NCI-H460 (cell line): ENCODE results near the gene FZD4. TPM values are rescaled to one million over a fixed set of nuclear protein-coding genes. Genes with fewer than 3 reads are reported as not detected.
"Not testable (repeated sequence)": the region's sequence is repeated elsewhere in the genome, so short reads cannot be mapped to it uniquely, and the experiment has no call there.

Source experiments
- DNase-seq: peaks from one replicate; pipeline ENCODE4 v3.0.0-alpha.2; 2016; ENCODE audit warnings: low read depth; ENCODE audit errors: extremely low read depth
- polyA plus RNA-seq: library from polyadenylated mRNA; depleted of rRNA; stranded (reverse); fragments of >200 nt; gene quantifications from 2 replicates; pipeline ENCODE4 v1.2.3, GENCODE V29; 2014; cell fraction: nucleus; rRNA removed
- total RNA-seq: library from RNA; depleted of rRNA; stranded (reverse); fragments of >200 nt; shearing (Covaris generic); gene quantifications from 2 replicates; pipeline ENCODE4 v1.2.3, GENCODE V29; 2014; rRNA removed

Gene FZD4
- total RNA-seq: 22.9 and 27.3 TPM in 2 replicates
- 10.9 and 12.9 TPM in 2 replicates for polyA plus RNA-seq

GRCh38 chr11:86955361-86956120, at the start of gene FZD4:
FZD4 (minus strand) TSS chr11:86955395; CDS start chr11:86955085, 310 bp downstream.
- peak; percentile 86 for DNase-seq

GRCh38 chr11:87004281-87004680, 49.1 kb upstream of the FZD4 start:
- not testable (repeated sequence) for DNase-seq

GRCh38 chr11:87002918-87003317, 47.7 kb upstream of the FZD4 start:
- no peak for DNase-seq

GRCh38 chr11:86999859-87000753, 44.9 kb upstream of the FZD4 start:
- DNase-seq: no peak

- DNase-seq: no peak
Measured at GRCh38 chr11:86999388-86999787, 44.2 kb upstream of the FZD4 start.

GRCh38 chr11:86996953-86997570, 41.9 kb upstream of the FZD4 start:
- DNase-seq: no peak

GRCh38 chr11:86993031-86993430, 37.8 kb upstream of the FZD4 start:
- no peak for DNase-seq

GRCh38 chr11:86992340-86992739, 37.1 kb upstream of the FZD4 start:
- not testable (repeated sequence) for DNase-seq

GRCh38 chr11:86991341-86991740, 36.1 kb upstream of the FZD4 start:
- DNase-seq: no peak

- DNase-seq: no peak
Measured at GRCh38 chr11:86990515-86990914, 35.3 kb upstream of the FZD4 start.

- no peak for DNase-seq
Measured at GRCh38 chr11:86990031-86990430, 34.8 kb upstream of the FZD4 start.

GRCh38 chr11:86988351-86988881, 33.2 kb upstream of the FZD4 start:
- no peak for DNase-seq

- no peak for DNase-seq
Measured at GRCh38 chr11:86987679-86988078, 32.5 kb upstream of the FZD4 start.

GRCh38 chr11:86984701-86985100, 29.5 kb upstream of the FZD4 start:
- no peak for DNase-seq

- DNase-seq: no peak
Measured at GRCh38 chr11:86983021-86983488, 27.9 kb upstream of the FZD4 start.

- DNase-seq: no peak
Measured at GRCh38 chr11:86981777-86982540, 26.8 kb upstream of the FZD4 start.

- no peak for DNase-seq
Measured at GRCh38 chr11:86980086-86980796, 25.0 kb upstream of the FZD4 start.

GRCh38 chr11:86978756-86979608, 23.8 kb upstream of the FZD4 start:
- peak; percentile 18 for DNase-seq
